Mucosa of descending colon (tissue), 3 donors: ENCODE results near the gene KLK1. TPM values are rescaled to one million over a fixed set of nuclear protein-coding genes. Genes with fewer than 3 reads are reported as not detected.

ENCODE experiments used
- ATAC-seq: fragments of 200-7000 bp; cut with Tn5 transposase; one replicate; pipeline ENCODE4 v1.9.1; 2020; ENCODE audit warnings: mild to moderate bottlenecking, moderate library complexity
- DNase-seq, 3 donors: peaks; one replicate each; pipeline ENCODE4 v3.0.0-alpha.2; 2020
- H3K36me3 ChIP-seq: fragments of 200-600 bp; one replicate; pipeline ENCODE4 v1.8.0; 2021; ENCODE audit warnings: low read depth, mild to moderate bottlenecking
- H3K4me1 ChIP-seq: fragments of 200-600 bp; one replicate; pipeline ENCODE4 v1.8.0; 2021; ENCODE audit warnings: low read depth, mild to moderate bottlenecking
- H3K4me3 ChIP-seq: fragments of 200-600 bp; one replicate; pipeline ENCODE4 v1.8.0; 2021; ENCODE audit warnings: mild to moderate bottlenecking
- H3K9me3 ChIP-seq: fragments of 200-600 bp; one replicate; pipeline ENCODE4 v1.8.0; 2021; ENCODE audit warnings: mild to moderate bottlenecking
- intact Hi-C, 2 donors: fragments of 100-400 bp; cut with DNase I in 1 of 2; cut with micrococcal nuclease in 1 of 2; formaldehyde crosslinking; loops; one replicate each; pipeline versions ENCODE4 v1.11.0 to v1.11.1; 2022; cut with DNase I, micrococcal nuclease
- total RNA-seq, 3 donors: library from RNA; stranded (reverse); fragmentation: NEBNext Ultra II Directional in 2 of 3; extraction: Animal tissue kit (Norgen Biotek cat#: 25700) in 2 of 3; gene quantifications; one replicate each; pipeline versions ENCODE4 v1.2.1 to v1.2.4, GENCODE V29; 2021 to 2023
- TF ChIP-seq, protein P1 (sequence below): fragments of 200-600 bp; IDR thresholded peaks from one replicate; pipeline ENCODE4 v1.8.0; 2022; ENCODE audit warnings: antibody characterized with exemption, mild to moderate bottlenecking
- donor health status: DM: no; HTN: no; CAD: no; lungs with moderate emphysema.
- donor health status: DM: no; HTN: no; CAD: no.
- donor health status: DM: no; HTN: yes; CAD: no.

Gene KLK1
- total RNA-seq, 3 donors from 2014 or later = 29.3 to 130 (median 80.6) TPM

DNA sequence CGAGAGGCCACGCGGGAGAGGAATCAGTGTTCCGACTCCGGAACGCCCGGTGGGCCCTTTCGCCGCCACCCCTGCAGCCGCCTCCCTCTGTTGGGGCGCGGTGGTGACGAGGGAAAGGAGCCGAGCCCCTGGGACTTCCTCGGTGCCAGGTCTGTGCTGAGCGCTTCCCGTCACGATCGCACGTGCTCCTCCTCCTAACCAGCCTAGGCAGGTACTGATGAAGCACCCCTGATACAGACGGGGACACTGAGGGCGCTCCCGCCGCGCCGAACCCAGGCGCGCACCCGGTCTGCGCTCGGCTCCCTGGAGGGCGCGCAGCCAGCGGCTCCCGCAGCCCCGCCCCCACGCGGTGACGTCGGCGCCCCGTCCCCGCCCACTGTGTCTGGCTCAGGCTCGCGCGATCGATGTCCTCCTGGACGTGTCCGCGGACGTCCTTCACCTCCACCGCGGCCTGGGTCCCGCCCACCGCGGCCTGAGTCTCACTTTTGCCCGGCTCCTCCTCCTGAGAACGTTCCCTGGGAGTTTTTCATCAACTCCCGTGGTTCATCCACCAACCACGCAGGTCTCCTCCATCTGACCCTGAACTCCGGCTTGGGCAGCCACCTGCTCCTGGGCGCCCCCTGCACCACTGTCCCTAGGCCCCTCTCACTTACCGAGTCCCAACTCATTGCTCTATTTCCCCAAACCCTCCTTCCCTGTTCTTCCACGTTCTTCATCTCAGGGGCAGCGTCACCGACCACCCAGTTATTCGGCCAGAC, 12.4 kb upstream of the KLK1 start:
- Histone ChIP-seq H3K36me3 (no peaks in the 10 kb centered on the region), H3K4me3 (peak overlapping the region; percentile 22), H3K9me3 (no peaks in the 10 kb centered on the region), H3K4me1 (peaks cover 7% of the 10 kb centered on the region)
- TF ChIP-seq, protein P1, sequence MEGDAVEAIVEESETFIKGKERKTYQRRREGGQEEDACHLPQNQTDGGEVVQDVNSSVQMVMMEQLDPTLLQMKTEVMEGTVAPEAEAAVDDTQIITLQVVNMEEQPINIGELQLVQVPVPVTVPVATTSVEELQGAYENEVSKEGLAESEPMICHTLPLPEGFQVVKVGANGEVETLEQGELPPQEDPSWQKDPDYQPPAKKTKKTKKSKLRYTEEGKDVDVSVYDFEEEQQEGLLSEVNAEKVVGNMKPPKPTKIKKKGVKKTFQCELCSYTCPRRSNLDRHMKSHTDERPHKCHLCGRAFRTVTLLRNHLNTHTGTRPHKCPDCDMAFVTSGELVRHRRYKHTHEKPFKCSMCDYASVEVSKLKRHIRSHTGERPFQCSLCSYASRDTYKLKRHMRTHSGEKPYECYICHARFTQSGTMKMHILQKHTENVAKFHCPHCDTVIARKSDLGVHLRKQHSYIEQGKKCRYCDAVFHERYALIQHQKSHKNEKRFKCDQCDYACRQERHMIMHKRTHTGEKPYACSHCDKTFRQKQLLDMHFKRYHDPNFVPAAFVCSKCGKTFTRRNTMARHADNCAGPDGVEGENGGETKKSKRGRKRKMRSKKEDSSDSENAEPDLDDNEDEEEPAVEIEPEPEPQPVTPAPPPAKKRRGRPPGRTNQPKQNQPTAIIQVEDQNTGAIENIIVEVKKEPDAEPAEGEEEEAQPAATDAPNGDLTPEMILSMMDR = no peak
- ATAC-seq (peak; percentile 97), DNase-seq (peak; percentile 87 to 95 (median 91))
- intact Hi-C loops = no loop called here

DNA sequence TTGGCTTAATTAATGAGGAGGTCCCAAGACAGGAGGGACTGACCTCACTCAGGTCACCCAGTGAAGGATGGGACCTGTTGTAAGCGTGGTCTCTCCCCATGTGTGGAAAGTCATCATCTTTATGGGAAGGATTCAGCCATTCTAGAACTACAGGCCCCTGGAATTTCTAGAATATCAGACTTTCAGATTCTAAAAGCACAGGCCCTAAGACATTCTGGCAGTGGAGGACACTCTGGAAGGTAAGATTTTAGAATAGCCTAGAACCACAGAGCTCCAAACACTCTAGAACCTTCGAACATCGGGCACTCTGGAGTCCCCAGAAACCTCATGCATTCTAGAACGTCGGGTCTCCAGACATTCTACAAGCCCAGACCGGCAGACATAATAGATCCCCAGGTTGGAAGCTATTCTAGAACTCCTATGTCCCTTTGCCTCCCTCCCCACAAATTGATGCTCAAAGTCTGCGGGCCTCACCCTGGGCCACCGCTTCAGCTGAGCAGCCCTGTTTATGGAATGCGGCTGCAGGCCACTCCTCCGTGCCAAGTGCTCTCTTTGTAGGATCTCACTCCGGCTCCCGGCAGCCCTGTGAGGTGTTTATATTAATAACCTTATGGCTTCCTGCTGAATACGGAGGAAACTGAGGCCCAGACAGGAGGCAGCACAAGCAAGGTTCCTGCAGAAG, 11.7 kb upstream of the KLK1 start:
- no peaks in the 10 kb centered on the region for H3K9me3 ChIP-seq
- peak in 2 of 3 donors; percentile 58 to 70 for DNase-seq
- H3K4me3 ChIP-seq = peak overlapping the region; percentile 22
- TF ChIP-seq, protein P1 = no peak
- ATAC-seq = peak; percentile 67
- intact Hi-C loops = no loop called here
- peaks cover 7% of the 10 kb centered on the region for H3K4me1 ChIP-seq
- H3K36me3 ChIP-seq = no peaks in the 10 kb centered on the region

DNA sequence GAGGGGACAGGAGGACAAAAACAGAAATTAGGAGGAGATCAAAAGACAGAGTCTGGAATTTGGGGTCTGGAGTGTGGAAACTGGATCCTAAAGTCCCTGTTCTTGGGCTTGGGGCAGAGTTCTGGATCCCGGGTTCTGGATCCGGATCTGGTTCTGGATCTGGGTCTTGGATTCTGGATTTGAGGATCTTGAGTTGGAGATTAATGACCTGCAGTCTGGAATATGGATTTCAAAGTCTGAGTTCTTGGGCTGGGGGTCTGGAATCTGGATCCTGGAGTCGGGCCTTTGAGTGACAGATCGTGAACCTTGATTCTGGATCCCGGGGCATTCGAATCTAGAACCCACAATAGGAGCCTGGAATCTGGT, 10.2 kb upstream of the KLK1 start:
- H3K36me3 ChIP-seq = no peaks in the 10 kb centered on the region
- DNase-seq = no peak
- TF ChIP-seq, protein P1 = no peak
- H3K9me3 ChIP-seq = no peaks in the 10 kb centered on the region
- intact Hi-C loops = no loop called here
- no peak for ATAC-seq
- H3K4me1 ChIP-seq = peaks cover 7% of the 10 kb centered on the region
- no peak overlapping the region for H3K4me3 ChIP-seq

DNA sequence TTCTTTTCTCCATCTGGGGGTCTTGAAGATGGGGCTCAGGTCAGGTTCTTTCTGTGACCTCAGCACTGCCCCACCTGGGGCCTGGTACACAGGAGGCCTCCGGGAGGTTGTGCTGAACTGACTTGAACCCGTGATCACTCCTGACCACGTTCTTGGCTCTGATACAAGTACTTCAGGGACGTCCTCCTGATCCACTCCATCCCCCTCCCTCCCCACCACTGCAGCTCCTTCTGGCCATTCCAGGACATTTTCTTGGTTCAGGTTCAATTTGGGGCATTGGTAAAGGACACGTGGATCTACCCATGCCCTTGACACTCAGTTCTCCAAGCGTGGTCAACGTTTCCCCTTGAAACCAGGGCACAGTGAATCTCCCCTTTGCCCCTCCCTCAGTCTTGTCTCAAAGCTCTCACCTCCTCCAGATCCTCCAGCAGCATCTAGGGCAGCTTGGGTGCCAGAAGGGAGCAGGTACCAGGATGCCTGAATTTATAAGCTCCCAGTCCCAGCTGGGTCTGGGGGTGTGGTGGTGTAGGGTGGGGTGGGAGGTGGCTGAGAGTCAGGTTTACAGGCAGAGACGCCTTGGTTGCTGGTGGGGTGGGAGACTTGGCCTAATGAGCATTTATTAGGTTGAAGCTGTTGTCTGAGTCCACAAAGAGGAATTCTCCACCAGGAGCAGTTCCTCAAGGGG, 9.7 kb upstream of the KLK1 start, which contains the start of gene KLK15:
KLK15 (minus strand) TSS at position 458 of the 685 bp plus-strand sequence. CDS start 2,082 bp downstream, outside the sequence.
- H3K4me3 ChIP-seq = no peak within 1 kb of the TSS
- DNase-seq = no peak
- intact Hi-C loops = no loop called here
- ATAC-seq = no peak
- H3K4me1 ChIP-seq = peaks cover 7% of the 10 kb centered on the region
- H3K36me3 ChIP-seq = no peaks in the 10 kb centered on the region
- no peaks in the 10 kb centered on the region for H3K9me3 ChIP-seq
- TF ChIP-seq, protein P1 = no peak

DNA sequence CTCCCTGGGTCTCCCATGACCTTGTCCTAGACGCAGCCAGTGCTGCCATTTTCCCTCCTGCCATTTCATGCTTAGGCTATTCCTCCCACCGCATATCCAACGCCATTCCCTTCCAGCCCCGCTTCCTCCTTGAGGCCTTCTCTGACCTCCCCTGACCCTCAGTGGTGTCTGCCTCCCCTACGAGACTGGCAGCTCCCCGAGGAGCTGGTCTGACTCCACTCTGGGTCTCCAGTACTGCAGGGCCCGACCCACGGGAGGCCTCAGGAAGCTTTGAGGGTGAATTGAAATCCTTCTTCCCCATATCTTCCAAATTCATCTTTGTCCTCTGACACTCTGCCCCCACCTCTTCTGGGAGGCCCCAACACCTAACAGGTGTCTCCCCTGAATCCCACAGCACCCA, 9.1 kb upstream of the KLK1 start:
- H3K9me3 ChIP-seq = no peaks in the 10 kb centered on the region
- H3K36me3 ChIP-seq = no peaks in the 10 kb centered on the region
- H3K4me3 ChIP-seq = no peak overlapping the region
- ATAC-seq (no peak), DNase-seq (no peak)
- TF ChIP-seq, protein P1 = no peak
- intact Hi-C loops = no loop called here
- H3K4me1 ChIP-seq = peaks cover 7% of the 10 kb centered on the region
